ENCODE data around the gene CFAP46. TPM values are rescaled to one million over a fixed set of nuclear protein-coding genes. Genes with fewer than 3 reads are reported as not detected.
"Not testable (repeated sequence)": the region's sequence is repeated elsewhere in the genome, so short reads cannot be mapped to it uniquely, and the experiment has no call there.

CFAP46 gene
- total and polyA plus RNA-seq, 9 donors = 0.22 to 1.1 (median 0.61) TPM

DNA sequence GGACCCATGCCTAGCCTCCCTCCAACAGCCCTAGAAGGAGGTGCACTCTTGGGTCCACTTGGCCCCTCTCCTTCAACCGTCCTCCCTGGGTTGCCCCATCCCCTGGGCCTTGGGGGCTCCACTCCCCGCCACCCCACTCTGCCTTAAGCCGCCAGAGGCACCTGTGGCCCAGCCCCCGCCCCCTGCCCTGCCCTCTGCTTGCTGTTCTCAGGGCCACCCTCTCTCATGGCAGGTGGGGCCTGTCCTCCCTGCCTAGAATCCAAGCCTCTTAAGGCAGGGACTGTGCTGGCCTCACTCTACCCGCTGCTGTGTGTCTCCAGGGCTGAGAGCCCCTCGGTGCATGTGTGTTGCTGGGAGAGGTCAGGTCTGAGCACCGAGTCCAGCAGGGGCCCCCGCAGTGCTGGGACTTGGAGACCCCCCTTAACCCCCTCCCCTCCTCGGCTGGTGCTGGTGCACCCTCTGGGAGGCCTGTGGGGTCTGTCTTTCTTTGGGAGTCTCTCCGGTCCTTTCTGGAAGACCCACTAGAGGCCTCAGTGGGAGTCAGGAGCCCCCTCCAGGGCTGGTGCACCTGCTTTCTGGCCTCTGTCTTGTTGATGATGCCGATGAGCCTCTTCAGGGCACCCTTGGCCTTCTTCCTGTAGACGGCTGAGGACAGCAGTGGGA lies 43.8 kb downstream of the CFAP46 start:
- H3K27ac ChIP-seq (ENCODE audit: low read length) = no peak overlapping the region
- H3K9me3 ChIP-seq (replicated peaks; ENCODE audit: control insufficient read depth, low read depth, low read length) = peaks cover 7% of the 10 kb centered on the region
- peaks cover 5% of the 10 kb centered on the region for H3K27me3 ChIP-seq (ENCODE audit: control insufficient read depth, insufficient read depth, low read length)
- H3K4me3 ChIP-seq (ENCODE audit: low read length) = no peak overlapping the region
- H3K4me1 ChIP-seq (ENCODE audit: control insufficient read depth, insufficient read depth, low read length) = peaks cover under 1% of the 10 kb centered on the region
- WGBS (ENCODE audit: insufficient coverage) = 80% methylated on average over 7 of the region's 12 CpGs
- DNase-seq = no peak
- no peaks in the 10 kb centered on the region for H3K36me3 ChIP-seq (ENCODE audit: control insufficient read depth, insufficient read depth, low read length)

DNA sequence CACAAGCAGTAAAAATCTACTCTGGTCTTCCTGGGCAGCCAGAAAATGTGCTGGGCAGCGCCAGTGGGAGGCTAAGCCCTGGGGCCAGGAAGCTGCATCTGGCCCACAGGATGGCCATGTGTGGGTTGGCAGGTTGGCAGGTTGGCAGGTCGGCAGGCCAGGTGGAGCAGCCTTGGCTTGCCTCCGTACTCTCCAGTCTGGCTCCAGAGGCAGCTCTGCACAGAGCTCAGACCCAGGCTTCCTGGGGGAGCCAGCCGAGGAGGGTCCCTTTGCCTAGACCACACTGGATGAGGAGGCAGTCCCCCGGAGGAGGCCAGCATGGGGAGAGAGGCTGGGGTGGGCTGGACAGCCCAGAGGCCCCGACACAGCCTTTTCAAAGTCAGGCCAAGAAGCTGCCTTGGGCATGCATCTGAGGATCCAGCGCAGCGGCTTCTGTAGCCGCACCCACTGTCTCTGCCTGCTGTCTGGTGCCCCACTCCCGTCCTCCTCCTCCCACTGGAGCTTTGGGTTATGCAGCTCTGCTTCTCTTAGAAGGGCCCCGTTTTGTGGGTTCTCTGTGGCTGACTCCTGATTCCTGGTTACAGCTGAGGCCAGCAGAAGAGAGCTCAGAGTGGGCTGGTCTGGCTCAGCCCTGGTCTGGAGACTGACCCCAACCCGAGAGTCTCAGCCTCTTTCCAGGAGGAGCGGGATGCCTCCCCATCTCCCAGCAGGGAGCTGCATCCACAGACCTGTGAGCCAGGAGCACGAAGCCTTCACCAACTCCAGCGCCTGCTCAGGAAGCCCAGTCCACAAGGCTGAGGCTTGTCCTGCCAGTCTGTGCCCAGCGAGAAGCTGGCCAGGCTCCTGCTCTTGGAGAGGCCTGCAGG lies 44.6 kb downstream of the CFAP46 start:
- Histone ChIP-seq H3K27ac (ENCODE audit: low read length) (no peak overlapping the region), H3K4me1 (ENCODE audit: control insufficient read depth, insufficient read depth, low read length) (peaks cover 8% of the 10 kb centered on the region), H3K27me3 (ENCODE audit: control insufficient read depth, insufficient read depth, low read length) (peaks cover 10% of the 10 kb centered on the region), H3K9me3 (replicated peaks; ENCODE audit: control insufficient read depth, low read depth, low read length) (peaks cover 7% of the 10 kb centered on the region), H3K4me3 (ENCODE audit: low read length) (no peak overlapping the region), H3K36me3 (ENCODE audit: control insufficient read depth, insufficient read depth, low read length) (no peaks in the 10 kb centered on the region)
- 83% methylated on average over 16 of the region's 16 CpGs for WGBS (ENCODE audit: insufficient coverage)
- DNase-seq = no peak

DNA sequence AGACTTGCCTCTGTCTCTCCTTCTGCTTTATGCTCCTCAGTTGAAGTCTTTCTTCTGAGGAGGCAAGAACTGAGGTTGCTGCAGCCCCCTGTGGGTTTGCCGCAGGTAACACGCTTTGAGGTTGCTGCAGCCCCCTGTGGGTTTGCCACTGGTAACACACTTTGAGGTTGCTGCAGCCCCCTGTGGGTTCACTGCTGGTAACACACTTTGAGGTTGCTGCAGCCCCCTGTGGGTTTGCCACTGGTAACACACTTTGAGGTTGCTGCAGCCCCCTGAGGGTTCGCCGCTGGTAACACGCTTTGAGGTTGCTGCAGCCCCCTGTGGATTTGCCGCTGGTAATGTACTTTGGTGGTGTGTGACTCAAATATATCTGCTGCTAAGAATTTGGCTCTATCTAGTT lies 48.6 kb downstream of the CFAP46 start:
- not testable (repeated sequence) for H3K27ac ChIP-seq (ENCODE audit: low read length); H3K36me3 ChIP-seq (ENCODE audit: control insufficient read depth, insufficient read depth, low read length); H3K4me3 ChIP-seq (ENCODE audit: low read length); DNase-seq; H3K9me3 ChIP-seq (replicated peaks; ENCODE audit: control insufficient read depth, low read depth, low read length)
- peaks cover 25% of the 10 kb centered on the region for H3K4me1 ChIP-seq (ENCODE audit: control insufficient read depth, insufficient read depth, low read length)
- WGBS (ENCODE audit: insufficient coverage) = 27% methylated on average over 2 of the region's 6 CpGs
- H3K27me3 ChIP-seq (ENCODE audit: control insufficient read depth, insufficient read depth, low read length) = peaks cover 22% of the 10 kb centered on the region

DNA sequence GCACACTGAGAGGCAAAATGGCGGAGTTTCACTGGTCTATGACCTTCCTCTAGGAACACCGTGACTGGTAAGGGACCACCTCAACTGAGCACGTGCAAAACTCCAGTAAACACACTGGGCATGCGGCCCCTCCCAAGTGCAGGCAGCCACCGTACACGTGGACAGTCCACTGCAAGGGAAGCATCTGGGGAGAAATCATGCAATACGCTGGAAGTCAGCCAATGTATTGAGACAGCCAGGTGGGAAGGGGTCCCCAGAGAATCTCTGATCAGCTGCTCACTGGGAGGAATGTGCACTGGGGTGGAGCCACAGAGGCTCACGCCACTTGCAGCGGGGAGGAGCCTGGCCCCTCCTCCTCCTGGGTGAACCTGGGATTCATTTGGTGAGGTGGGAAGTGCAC lies 49.3 kb downstream of the CFAP46 start:
- Histone ChIP-seq H3K36me3 (ENCODE audit: control insufficient read depth, insufficient read depth, low read length) (no peaks in the 10 kb centered on the region), H3K4me3 (ENCODE audit: low read length) (no peak overlapping the region), H3K4me1 (ENCODE audit: control insufficient read depth, insufficient read depth, low read length) (peaks cover 25% of the 10 kb centered on the region), H3K27me3 (ENCODE audit: control insufficient read depth, insufficient read depth, low read length) (peaks cover 22% of the 10 kb centered on the region), H3K27ac (ENCODE audit: low read length) (no peak overlapping the region), H3K9me3 (replicated peaks; ENCODE audit: control insufficient read depth, low read depth, low read length) (peaks cover 7% of the 10 kb centered on the region)
- WGBS (ENCODE audit: insufficient coverage) = 40% methylated on average over 7 of the region's 9 CpGs
- DNase-seq = peak; percentile 59

DNA sequence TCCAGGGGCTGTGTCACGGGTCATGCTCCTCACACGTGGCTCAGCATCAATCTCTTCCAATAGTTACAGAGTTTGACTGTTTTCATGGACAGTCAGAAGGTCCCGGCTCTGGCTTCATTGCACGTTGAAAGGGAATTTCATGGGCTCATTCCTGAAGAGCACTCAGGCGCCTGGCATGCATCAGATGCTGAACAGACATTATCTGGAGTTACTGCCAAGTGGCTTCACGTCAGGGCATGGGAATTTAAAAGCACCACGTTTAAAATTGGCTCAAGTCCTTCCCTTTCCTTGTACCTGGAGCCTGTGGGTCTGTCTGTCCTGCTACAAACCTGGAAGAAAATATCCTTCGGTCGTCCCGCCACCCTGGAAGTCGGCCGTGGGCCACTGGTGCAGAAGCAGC lies 50.4 kb downstream of the CFAP46 start:
- Histone ChIP-seq H3K9me3 (replicated peaks; ENCODE audit: control insufficient read depth, low read depth, low read length) (peaks cover 7% of the 10 kb centered on the region), H3K27me3 (ENCODE audit: control insufficient read depth, insufficient read depth, low read length) (peaks cover 23% of the 10 kb centered on the region), H3K36me3 (ENCODE audit: control insufficient read depth, insufficient read depth, low read length) (no peaks in the 10 kb centered on the region), H3K27ac (ENCODE audit: low read length) (no peak overlapping the region), H3K4me3 (ENCODE audit: low read length) (no peak overlapping the region), H3K4me1 (ENCODE audit: control insufficient read depth, insufficient read depth, low read length) (peaks cover 25% of the 10 kb centered on the region)
- DNase-seq = peak; percentile 43
- WGBS (ENCODE audit: insufficient coverage) = 63% methylated on average over 12 of the region's 12 CpGs

- DNase-seq = peak; percentile 31
- peaks cover 25% of the 10 kb centered on the region for H3K27me3 ChIP-seq (ENCODE audit: control insufficient read depth, insufficient read depth, low read length)
- H3K27ac ChIP-seq (ENCODE audit: low read length) = no peak overlapping the region
- H3K36me3 ChIP-seq (ENCODE audit: control insufficient read depth, insufficient read depth, low read length) = no peaks in the 10 kb centered on the region
- WGBS (ENCODE audit: insufficient coverage) = 56% methylated on average over 3 of the region's 6 CpGs
- H3K9me3 ChIP-seq (replicated peaks; ENCODE audit: control insufficient read depth, low read depth, low read length) = peaks cover 3% of the 10 kb centered on the region
- no peak overlapping the region for H3K4me3 ChIP-seq (ENCODE audit: low read length)
- peaks cover 25% of the 10 kb centered on the region for H3K4me1 ChIP-seq (ENCODE audit: control insufficient read depth, insufficient read depth, low read length)
Measured at GRCh38 chr10:132891368-132891767, 51.0 kb downstream of the CFAP46 start.

- no peak overlapping the region for H3K4me3 ChIP-seq (ENCODE audit: low read length)
- no peaks in the 10 kb centered on the region for H3K9me3 ChIP-seq (replicated peaks; ENCODE audit: control insufficient read depth, low read depth, low read length)
- H3K27ac ChIP-seq (ENCODE audit: low read length) = no peak overlapping the region
- H3K4me1 ChIP-seq (ENCODE audit: control insufficient read depth, insufficient read depth, low read length) = peaks cover 25% of the 10 kb centered on the region
- WGBS (ENCODE audit: insufficient coverage) = 63% methylated on average over 7 of the region's 9 CpGs
- H3K27me3 ChIP-seq (ENCODE audit: control insufficient read depth, insufficient read depth, low read length) = peaks cover 23% of the 10 kb centered on the region
- no peaks in the 10 kb centered on the region for H3K36me3 ChIP-seq (ENCODE audit: control insufficient read depth, insufficient read depth, low read length)
- no peak for DNase-seq
Measured at GRCh38 chr10:132890301-132890700, 52.1 kb downstream of the CFAP46 start.

GRCh38 chr10:132889556-132889955 lies 52.8 kb downstream of the CFAP46 start:
- peaks cover 25% of the 10 kb centered on the region for H3K4me1 ChIP-seq (ENCODE audit: control insufficient read depth, insufficient read depth, low read length)
- no peak overlapping the region for H3K27ac ChIP-seq (ENCODE audit: low read length)
- no peak for DNase-seq
- no peaks in the 10 kb centered on the region for H3K36me3 ChIP-seq (ENCODE audit: control insufficient read depth, insufficient read depth, low read length)
- no peak overlapping the region for H3K4me3 ChIP-seq (ENCODE audit: low read length)
- WGBS (ENCODE audit: insufficient coverage) = 57% methylated on average over 5 of the region's 16 CpGs
- H3K9me3 ChIP-seq (replicated peaks; ENCODE audit: control insufficient read depth, low read depth, low read length) = no peaks in the 10 kb centered on the region
- peaks cover 23% of the 10 kb centered on the region for H3K27me3 ChIP-seq (ENCODE audit: control insufficient read depth, insufficient read depth, low read length)

GRCh38 chr10:132888898-132889490 lies 53.4 kb downstream of the CFAP46 start:
- Histone ChIP-seq H3K27me3 (ENCODE audit: control insufficient read depth, insufficient read depth, low read length) (peaks cover 23% of the 10 kb centered on the region), H3K9me3 (replicated peaks; ENCODE audit: control insufficient read depth, low read depth, low read length) (no peaks in the 10 kb centered on the region), H3K27ac (ENCODE audit: low read length) (no peak overlapping the region), H3K36me3 (ENCODE audit: control insufficient read depth, insufficient read depth, low read length) (no peaks in the 10 kb centered on the region), H3K4me1 (ENCODE audit: control insufficient read depth, insufficient read depth, low read length) (peaks cover 25% of the 10 kb centered on the region), H3K4me3 (ENCODE audit: low read length) (no peak overlapping the region)
- 77% methylated on average over 10 of the region's 16 CpGs for WGBS (ENCODE audit: insufficient coverage)
- DNase-seq = no peak

DNA sequence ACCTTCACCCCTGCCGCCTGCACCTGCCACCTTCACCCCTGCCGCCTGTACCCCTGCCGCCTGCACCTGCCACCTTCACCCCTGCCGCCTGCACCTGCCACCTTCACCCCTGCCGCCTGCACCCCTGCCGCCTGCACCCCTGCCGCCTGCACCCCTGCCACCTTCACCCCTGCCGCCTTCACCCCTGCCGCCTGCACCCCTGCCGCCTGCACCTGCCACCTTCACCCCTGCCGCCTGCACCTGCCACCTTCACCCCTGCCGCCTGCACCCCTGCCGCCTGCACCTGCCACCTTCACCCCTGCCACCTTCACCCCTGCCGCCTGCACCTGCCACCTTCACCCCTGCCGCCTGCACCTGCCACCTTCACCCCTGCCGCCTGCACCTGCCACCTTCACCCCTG lies 53.9 kb downstream of the CFAP46 start:
- DNase-seq; H3K36me3 ChIP-seq (ENCODE audit: control insufficient read depth, insufficient read depth, low read length); H3K9me3 ChIP-seq (replicated peaks; ENCODE audit: control insufficient read depth, low read depth, low read length); H3K4me3 ChIP-seq (ENCODE audit: low read length); H3K27ac ChIP-seq (ENCODE audit: low read length): not testable (repeated sequence)
- peaks cover 23% of the 10 kb centered on the region for H3K4me1 ChIP-seq (ENCODE audit: control insufficient read depth, insufficient read depth, low read length)
- 80% methylated on average over 4 of the region's 16 CpGs for WGBS (ENCODE audit: insufficient coverage)
- H3K27me3 ChIP-seq (ENCODE audit: control insufficient read depth, insufficient read depth, low read length) = peaks cover 22% of the 10 kb centered on the region

All from muscle of leg (tissue), 11 donors.